GM23338 (cell line): ENCODE results near the gene MEGF10. TPM values are rescaled to one million over a fixed set of nuclear protein-coding genes. Genes with fewer than 3 reads are reported as not detected.
A peak's percentile ranks its signal among the peaks of the same experiment; 100 is the strongest.

Source experiments
- ATAC-seq: fragments of 200-7000 bp; cut with Tn5 transposase; 3 replicates; pipeline ENCODE4 v1.9.1; 2020
- DNase-seq: peaks from one replicate; pipeline ENCODE4 v3.0.0-alpha.2; 2015; ENCODE audit warnings: low spot score
- H2AFZ ChIP-seq: fragments of 200-600 bp; sonication (generic); 2 replicates; pipeline ENCODE4 v1.8.0; 2016; ENCODE audit warnings: antibody characterized with exemption, mild to moderate bottlenecking, moderate library complexity
- H3F3A ChIP-seq: fragments of 200-600 bp; sonication (generic); replicated peaks from 2 replicates; pipeline ENCODE4 v1.8.0; 2017; ENCODE audit warnings: antibody characterized with exemption, mixed run types, low read depth
- H3K27ac ChIP-seq: fragments of 200-600 bp; sonication (generic); 2 replicates; pipeline ENCODE4 v1.6.1; 2016; ENCODE audit warnings: low read depth
- H3K27me3 ChIP-seq: fragments of 200-600 bp; sonication (generic); 2 replicates; pipeline ENCODE4 v1.8.0; 2016; ENCODE audit warnings: mild to moderate bottlenecking, mixed run types, moderate library complexity; ENCODE audit not compliant: insufficient read depth
- H3K36me3 ChIP-seq: fragments of 200-600 bp; sonication (generic); 2 replicates; pipeline ENCODE4 v1.8.0; 2016; ENCODE audit warnings: mild to moderate bottlenecking; ENCODE audit not compliant: insufficient read depth
- H3K4me1 ChIP-seq: fragments of 200-600 bp; sonication (generic); 2 replicates; pipeline ENCODE4 v1.8.0; 2016; ENCODE audit warnings: mild to moderate bottlenecking, moderate library complexity; ENCODE audit not compliant: insufficient read depth
- H3K4me2 ChIP-seq: fragments of 200-600 bp; sonication (generic); 2 replicates; pipeline ENCODE4 v1.7.1; 2017; ENCODE audit warnings: mixed run types
- H3K4me3 ChIP-seq: fragments of 200-600 bp; sonication (generic); 2 replicates; pipeline ENCODE4 v1.6.1; 2016; ENCODE audit warnings: mixed run types
- H3K79me2 ChIP-seq: fragments of 200-600 bp; sonication (generic); replicated peaks from 2 replicates; pipeline ENCODE4 v1.8.0; 2017; ENCODE audit warnings: mild to moderate bottlenecking; ENCODE audit not compliant: insufficient read depth
- H3K9me2 ChIP-seq: fragments of 200-600 bp; sonication (generic); 2 replicates; pipeline ENCODE4 v1.8.0; 2017; ENCODE audit not compliant: insufficient read depth
- H4K20me1 ChIP-seq: fragments of 200-600 bp; sonication (generic); replicated peaks from 2 replicates; pipeline ENCODE4 v1.8.0; 2017; ENCODE audit warnings: mild to moderate bottlenecking; ENCODE audit not compliant: insufficient read depth
- H3K27ac Mint-ChIP-seq: 2 replicates; pipeline ENCODE4 v1.8.0; 2020; ENCODE audit warnings: inconsistent platforms, mild to moderate bottlenecking, moderate library complexity, mixed read lengths
- H3K27me3 Mint-ChIP-seq: 3 replicates; pipeline ENCODE4 v1.8.0; 2022; ENCODE audit warnings: low read depth, mild to moderate bottlenecking, moderate library complexity, mixed read lengths, inconsistent platforms; ENCODE audit not compliant: insufficient read depth, poor library complexity
- H3K36me3 Mint-ChIP-seq: 3 replicates; pipeline ENCODE4 v1.8.0; 2021; ENCODE audit warnings: low read depth, mild to moderate bottlenecking, inconsistent platforms, moderate library complexity, mixed read lengths
- H3K4me1 Mint-ChIP-seq: 3 replicates; pipeline ENCODE4 v1.8.0; 2020; ENCODE audit warnings: mild to moderate bottlenecking, inconsistent platforms, mixed read lengths
- H3K4me3 Mint-ChIP-seq: 3 replicates; pipeline ENCODE4 v1.8.0; 2021; ENCODE audit warnings: moderate library complexity, mild to moderate bottlenecking, inconsistent platforms, mixed read lengths
- H3K9me3 Mint-ChIP-seq: 3 replicates; pipeline ENCODE4 v1.8.0; 2020; ENCODE audit warnings: moderate library complexity, mild to moderate bottlenecking, inconsistent platforms, mixed read lengths
- CREB1 ChIP-seq: fragments of 250-450 bp; sonication (Bioruptor Pico); IDR thresholded peaks from 2 replicates; pipeline ENCODE4 v1.5.0; 2020; ENCODE audit warnings: low read depth, mild to moderate bottlenecking, moderate library complexity
- CTCF ChIP-seq, 2 experiments: fragments of 200-600 bp in 1 of 2; sonication (generic) in 1 of 2; conservative IDR thresholded peaks; 2 replicates each; pipeline versions ENCODE4 v1.5.1 to v1.6.1; 2016 to 2017; ENCODE audit warnings: antibody characterized with exemption in 2 of 2, low read depth in 2 of 2, mild to moderate bottlenecking in 2 of 2, moderate library complexity in 1 of 2
- EZH2 ChIP-seq: fragments of 200-600 bp; sonication (generic); IDR thresholded peaks from one replicate; pipeline ENCODE4 v1.8.0; 2017; ENCODE audit warnings: antibody characterized with exemption, mild to moderate bottlenecking, low read depth; ENCODE audit not compliant: unreplicated experiment
- EZH2phosphoT487 ChIP-seq: fragments of 200-600 bp; sonication (generic); IDR thresholded peaks from one replicate; pipeline ENCODE4 v1.8.1; 2018; ENCODE audit warnings: antibody characterized with exemption; ENCODE audit not compliant: unreplicated experiment
- JUNB ChIP-seq: IDR thresholded peaks from one replicate; pipeline ENCODE4 v1.6.1; 2016; ENCODE audit warnings: antibody characterized with exemption; ENCODE audit not compliant: unreplicated experiment
- NANOG ChIP-seq: IDR thresholded peaks from 2 replicates; pipeline ENCODE4 v1.6.1; 2016; ENCODE audit warnings: antibody characterized with exemption, borderline replicate concordance
- POLR2AphosphoS5 ChIP-seq: IDR thresholded peaks from 2 replicates; pipeline ENCODE4 v1.6.1; 2016; ENCODE audit warnings: antibody characterized with exemption, low read depth
- STAT1 ChIP-seq: IDR thresholded peaks from one replicate; pipeline ENCODE4 v1.6.1; 2016; ENCODE audit warnings: antibody characterized with exemption; ENCODE audit not compliant: unreplicated experiment
- ZNF114 ChIP-seq: fragments of 250-450 bp; sonication (Bioruptor Pico); IDR thresholded peaks from 2 replicates; pipeline ENCODE4 v1.5.0; 2020; ENCODE audit warnings: mild to moderate bottlenecking, moderate library complexity
- ZNF331 ChIP-seq: fragments of 250-450 bp; sonication (Bioruptor Pico); IDR thresholded peaks from 2 replicates; pipeline ENCODE4 v1.5.0; 2020; ENCODE audit warnings: low read depth, mild to moderate bottlenecking, moderate library complexity
- polyA plus RNA-seq: library from polyadenylated mRNA; unstranded; fragments of >200 nt; fragmentation: Nextera tagmentation; extraction: Ambion mirVana; gene quantifications from 2 replicates; pipeline ENCODE4 v1.2.1, GENCODE V29; 2016
- total RNA-seq: library from RNA; depleted of rRNA; stranded (reverse); fragments of >200 nt; shearing (Covaris generic); gene quantifications from 2 replicates; pipeline ENCODE4 v1.2.3, GENCODE V29; 2014
- TF ChIP-seq, protein P1 (sequence below): fragments of 250-450 bp; sonication (Bioruptor Pico); IDR thresholded peaks from 2 replicates; pipeline ENCODE4 v1.5.0; 2020; ENCODE audit warnings: mild to moderate bottlenecking, moderate library complexity
- TF ChIP-seq, protein P2 (sequence below): IDR thresholded peaks from 2 replicates; pipeline ENCODE4 v1.6.1; 2016; ENCODE audit warnings: antibody characterized with exemption
- TF ChIP-seq, protein P3 (sequence below): IDR thresholded peaks from one replicate; pipeline ENCODE4 v1.6.1; 2018; ENCODE audit warnings: antibody characterized with exemption; ENCODE audit not compliant: unreplicated experiment

MEGF10 gene
- total and polyA plus RNA-seq, 2 experiments from 2014 or later, result 4.5 to 28.3 TPM

DNA sequence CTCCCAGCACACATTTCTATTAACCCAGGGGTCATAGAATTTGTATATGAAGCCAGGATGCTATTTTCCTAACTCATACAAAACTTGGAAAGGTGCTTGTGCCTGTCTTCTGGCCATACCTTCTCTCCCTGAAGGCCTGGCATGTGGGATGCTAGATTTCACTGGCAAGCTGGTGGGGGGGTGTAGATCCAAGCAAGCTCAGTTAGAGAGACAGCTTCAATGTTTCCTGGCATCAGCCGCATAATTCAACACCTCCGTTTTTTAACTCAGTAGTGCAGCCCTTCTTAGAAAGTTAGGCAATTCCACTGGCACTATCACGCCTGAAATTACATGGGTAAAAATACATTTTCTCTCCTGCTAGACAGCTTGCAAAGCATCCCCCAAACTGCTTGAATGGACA lies 51.8 kb downstream of the MEGF10 start:
- Histone ChIP-seq H3K79me2 (no peaks in the 10 kb centered on the region), H3K4me3 (no peak overlapping the region), H3K4me1 (peaks cover 39% of the 10 kb centered on the region), H3K27ac (no peak overlapping the region), H3K9me2 (no peaks in the 10 kb centered on the region), H3K4me2 (no peak overlapping the region), H3K36me3 (peaks cover 4% of the 10 kb centered on the region; the same call in 1 of the 2 replicates), H2AFZ (no peak overlapping the region), H3K27me3 (no peaks in the 10 kb centered on the region), H3F3A (no peaks in the 10 kb centered on the region), H4K20me1 (no peaks in the 10 kb centered on the region)
- TF ChIP-seq, protein P1, sequence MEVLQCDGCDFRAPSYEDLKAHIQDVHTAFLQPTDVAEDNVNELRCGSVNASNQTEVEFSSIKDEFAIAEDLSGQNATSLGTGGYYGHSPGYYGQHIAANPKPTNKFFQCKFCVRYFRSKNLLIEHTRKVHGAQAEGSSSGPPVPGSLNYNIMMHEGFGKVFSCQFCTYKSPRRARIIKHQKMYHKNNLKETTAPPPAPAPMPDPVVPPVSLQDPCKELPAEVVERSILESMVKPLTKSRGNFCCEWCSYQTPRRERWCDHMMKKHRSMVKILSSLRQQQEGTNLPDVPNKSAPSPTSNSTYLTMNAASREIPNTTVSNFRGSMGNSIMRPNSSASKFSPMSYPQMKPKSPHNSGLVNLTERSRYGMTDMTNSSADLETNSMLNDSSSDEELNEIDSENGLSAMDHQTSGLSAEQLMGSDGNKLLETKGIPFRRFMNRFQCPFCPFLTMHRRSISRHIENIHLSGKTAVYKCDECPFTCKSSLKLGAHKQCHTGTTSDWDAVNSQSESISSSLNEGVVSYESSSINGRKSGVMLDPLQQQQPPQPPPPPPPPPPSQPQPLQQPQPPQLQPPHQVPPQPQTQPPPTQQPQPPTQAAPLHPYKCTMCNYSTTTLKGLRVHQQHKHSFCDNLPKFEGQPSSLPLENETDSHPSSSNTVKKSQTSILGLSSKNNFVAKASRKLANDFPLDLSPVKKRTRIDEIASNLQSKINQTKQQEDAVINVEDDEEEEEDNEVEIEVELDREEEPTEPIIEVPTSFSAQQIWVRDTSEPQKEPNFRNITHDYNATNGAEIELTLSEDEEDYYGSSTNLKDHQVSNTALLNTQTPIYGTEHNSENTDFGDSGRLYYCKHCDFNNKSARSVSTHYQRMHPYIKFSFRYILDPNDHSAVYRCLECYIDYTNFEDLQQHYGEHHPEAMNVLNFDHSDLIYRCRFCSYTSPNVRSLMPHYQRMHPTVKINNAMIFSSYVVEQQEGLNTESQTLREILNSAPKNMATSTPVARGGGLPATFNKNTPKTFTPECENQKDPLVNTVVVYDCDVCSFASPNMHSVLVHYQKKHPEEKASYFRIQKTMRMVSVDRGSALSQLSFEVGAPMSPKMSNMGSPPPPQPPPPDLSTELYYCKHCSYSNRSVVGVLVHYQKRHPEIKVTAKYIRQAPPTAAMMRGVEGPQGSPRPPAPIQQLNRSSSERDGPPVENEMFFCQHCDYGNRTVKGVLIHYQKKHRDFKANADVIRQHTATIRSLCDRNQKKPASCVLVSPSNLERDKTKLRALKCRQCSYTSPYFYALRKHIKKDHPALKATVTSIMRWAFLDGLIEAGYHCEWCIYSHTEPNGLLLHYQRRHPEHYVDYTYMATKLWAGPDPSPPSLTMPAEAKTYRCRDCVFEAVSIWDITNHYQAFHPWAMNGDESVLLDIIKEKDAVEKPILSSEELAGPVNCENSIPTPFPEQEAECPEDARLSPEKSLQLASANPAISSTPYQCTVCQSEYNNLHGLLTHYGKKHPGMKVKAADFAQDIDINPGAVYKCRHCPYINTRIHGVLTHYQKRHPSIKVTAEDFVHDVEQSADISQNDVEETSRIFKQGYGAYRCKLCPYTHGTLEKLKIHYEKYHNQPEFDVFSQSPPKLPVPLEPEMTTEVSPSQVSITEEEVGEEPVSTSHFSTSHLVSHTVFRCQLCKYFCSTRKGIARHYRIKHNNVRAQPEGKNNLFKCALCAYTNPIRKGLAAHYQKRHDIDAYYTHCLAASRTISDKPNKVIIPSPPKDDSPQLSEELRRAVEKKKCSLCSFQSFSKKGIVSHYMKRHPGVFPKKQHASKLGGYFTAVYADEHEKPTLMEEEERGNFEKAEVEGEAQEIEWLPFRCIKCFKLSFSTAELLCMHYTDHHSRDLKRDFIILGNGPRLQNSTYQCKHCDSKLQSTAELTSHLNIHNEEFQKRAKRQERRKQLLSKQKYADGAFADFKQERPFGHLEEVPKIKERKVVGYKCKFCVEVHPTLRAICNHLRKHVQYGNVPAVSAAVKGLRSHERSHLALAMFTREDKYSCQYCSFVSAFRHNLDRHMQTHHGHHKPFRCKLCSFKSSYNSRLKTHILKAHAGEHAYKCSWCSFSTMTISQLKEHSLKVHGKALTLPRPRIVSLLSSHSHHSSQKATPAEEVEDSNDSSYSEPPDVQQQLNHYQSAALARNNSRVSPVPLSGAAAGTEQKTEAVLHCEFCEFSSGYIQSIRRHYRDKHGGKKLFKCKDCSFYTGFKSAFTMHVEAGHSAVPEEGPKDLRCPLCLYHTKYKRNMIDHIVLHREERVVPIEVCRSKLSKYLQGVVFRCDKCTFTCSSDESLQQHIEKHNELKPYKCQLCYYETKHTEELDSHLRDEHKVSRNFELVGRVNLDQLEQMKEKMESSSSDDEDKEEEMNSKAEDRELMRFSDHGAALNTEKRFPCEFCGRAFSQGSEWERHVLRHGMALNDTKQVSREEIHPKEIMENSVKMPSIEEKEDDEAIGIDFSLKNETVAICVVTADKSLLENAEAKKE (CRISPR knock-in tag), result no peak
- TF ChIP-seq EZH2phosphoT487 (no peak), CTCF (conservative IDR thresholded peaks at IDR 0.05; ENCODE audit: low read depth in 2 of 2) (no peak), CREB1 (CRISPR knock-in tag) (no peak), EZH2 (no peak), ZNF331 (no peak), STAT1 (no peak), POLR2AphosphoS5 (no peak), ZNF114 (CRISPR knock-in tag) (no peak), JUNB (no peak), NANOG (no peak)
- TF ChIP-seq, protein P2, sequence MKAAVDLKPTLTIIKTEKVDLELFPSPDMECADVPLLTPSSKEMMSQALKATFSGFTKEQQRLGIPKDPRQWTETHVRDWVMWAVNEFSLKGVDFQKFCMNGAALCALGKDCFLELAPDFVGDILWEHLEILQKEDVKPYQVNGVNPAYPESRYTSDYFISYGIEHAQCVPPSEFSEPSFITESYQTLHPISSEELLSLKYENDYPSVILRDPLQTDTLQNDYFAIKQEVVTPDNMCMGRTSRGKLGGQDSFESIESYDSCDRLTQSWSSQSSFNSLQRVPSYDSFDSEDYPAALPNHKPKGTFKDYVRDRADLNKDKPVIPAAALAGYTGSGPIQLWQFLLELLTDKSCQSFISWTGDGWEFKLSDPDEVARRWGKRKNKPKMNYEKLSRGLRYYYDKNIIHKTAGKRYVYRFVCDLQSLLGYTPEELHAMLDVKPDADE, result no peak
- TF ChIP-seq, protein P3, sequence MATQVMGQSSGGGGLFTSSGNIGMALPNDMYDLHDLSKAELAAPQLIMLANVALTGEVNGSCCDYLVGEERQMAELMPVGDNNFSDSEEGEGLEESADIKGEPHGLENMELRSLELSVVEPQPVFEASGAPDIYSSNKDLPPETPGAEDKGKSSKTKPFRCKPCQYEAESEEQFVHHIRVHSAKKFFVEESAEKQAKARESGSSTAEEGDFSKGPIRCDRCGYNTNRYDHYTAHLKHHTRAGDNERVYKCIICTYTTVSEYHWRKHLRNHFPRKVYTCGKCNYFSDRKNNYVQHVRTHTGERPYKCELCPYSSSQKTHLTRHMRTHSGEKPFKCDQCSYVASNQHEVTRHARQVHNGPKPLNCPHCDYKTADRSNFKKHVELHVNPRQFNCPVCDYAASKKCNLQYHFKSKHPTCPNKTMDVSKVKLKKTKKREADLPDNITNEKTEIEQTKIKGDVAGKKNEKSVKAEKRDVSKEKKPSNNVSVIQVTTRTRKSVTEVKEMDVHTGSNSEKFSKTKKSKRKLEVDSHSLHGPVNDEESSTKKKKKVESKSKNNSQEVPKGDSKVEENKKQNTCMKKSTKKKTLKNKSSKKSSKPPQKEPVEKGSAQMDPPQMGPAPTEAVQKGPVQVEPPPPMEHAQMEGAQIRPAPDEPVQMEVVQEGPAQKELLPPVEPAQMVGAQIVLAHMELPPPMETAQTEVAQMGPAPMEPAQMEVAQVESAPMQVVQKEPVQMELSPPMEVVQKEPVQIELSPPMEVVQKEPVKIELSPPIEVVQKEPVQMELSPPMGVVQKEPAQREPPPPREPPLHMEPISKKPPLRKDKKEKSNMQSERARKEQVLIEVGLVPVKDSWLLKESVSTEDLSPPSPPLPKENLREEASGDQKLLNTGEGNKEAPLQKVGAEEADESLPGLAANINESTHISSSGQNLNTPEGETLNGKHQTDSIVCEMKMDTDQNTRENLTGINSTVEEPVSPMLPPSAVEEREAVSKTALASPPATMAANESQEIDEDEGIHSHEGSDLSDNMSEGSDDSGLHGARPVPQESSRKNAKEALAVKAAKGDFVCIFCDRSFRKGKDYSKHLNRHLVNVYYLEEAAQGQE, result no peak
- Mint-ChIP-seq H3K27ac (peak overlapping the region; percentile 55; the same call in 1 of the 2 replicates), H3K27me3 (peaks cover 2% of the 10 kb centered on the region), H3K4me3 (no peak overlapping the region), H3K9me3 (no peaks in the 10 kb centered on the region; the same call in 2 of the 3 replicates), H3K36me3 (peaks cover 55% of the 10 kb centered on the region), H3K4me1 (peaks cover 51% of the 10 kb centered on the region)
- DNase-seq, result no peak
- no peak for ATAC-seq
